Bladder microvascular endothelial cell (primary cell): Measurements from ENCODE around the gene TRIM32. TPM values are rescaled to one million over a fixed set of nuclear protein-coding genes. Genes with fewer than 3 reads are reported as not detected.

ENCODE experiments used
- total RNA-seq: library from RNA; depleted of rRNA; stranded (reverse); fragments of >200 nt; gene quantifications from 2 replicates; pipeline ENCODE4 v1.2.3, GENCODE V29; 2014

TRIM32 gene, protein sequence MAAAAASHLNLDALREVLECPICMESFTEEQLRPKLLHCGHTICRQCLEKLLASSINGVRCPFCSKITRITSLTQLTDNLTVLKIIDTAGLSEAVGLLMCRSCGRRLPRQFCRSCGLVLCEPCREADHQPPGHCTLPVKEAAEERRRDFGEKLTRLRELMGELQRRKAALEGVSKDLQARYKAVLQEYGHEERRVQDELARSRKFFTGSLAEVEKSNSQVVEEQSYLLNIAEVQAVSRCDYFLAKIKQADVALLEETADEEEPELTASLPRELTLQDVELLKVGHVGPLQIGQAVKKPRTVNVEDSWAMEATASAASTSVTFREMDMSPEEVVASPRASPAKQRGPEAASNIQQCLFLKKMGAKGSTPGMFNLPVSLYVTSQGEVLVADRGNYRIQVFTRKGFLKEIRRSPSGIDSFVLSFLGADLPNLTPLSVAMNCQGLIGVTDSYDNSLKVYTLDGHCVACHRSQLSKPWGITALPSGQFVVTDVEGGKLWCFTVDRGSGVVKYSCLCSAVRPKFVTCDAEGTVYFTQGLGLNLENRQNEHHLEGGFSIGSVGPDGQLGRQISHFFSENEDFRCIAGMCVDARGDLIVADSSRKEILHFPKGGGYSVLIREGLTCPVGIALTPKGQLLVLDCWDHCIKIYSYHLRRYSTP
- total RNA-seq: 10.0 and 21.6 TPM in 2 replicates

GRCh38 chr9:116687074-116687753, at the start of gene TRIM32:
Gene TRIM32 (plus strand): TSS chr9:116687305. CDS start chr9:116697743, 10,438 bp downstream.

